ENCODE data around the gene RTTN.
"Not testable (repeated sequence)": the region's sequence is repeated elsewhere in the genome, so short reads cannot be mapped to it uniquely, and the experiment has no call there.

The RTTN gene

GRCh38 chr18:69985239-69985638, 220.2 kb downstream of the RTTN start:
- no peak for FAIRE-seq
- no peak for DNase-seq (ENCODE audit: insufficient read length, low spot score)

GRCh38 chr18:69982417-69982816, 223.1 kb downstream of the RTTN start:
- no peak for DNase-seq (ENCODE audit: insufficient read length, low spot score)
- FAIRE-seq, result no peak

GRCh38 chr18:69981948-69982347, 223.5 kb downstream of the RTTN start:
- DNase-seq (ENCODE audit: insufficient read length, low spot score), result no peak
- FAIRE-seq, result no peak

- no peak for DNase-seq (ENCODE audit: insufficient read length, low spot score)
These were observed 224.3 kb downstream of the RTTN start for GRCh38 chr18:69980982-69981804.

GRCh38 chr18:69980509-69980908, 225.0 kb downstream of the RTTN start:
- no peak for FAIRE-seq

More at GRCh38 chr18:69980982-69981804, 224.3 kb downstream of the RTTN start:
- no peak for FAIRE-seq

GRCh38 chr18:69978732-69979715, 226.5 kb downstream of the RTTN start:
- no peak for DNase-seq (ENCODE audit: insufficient read length, low spot score)
- FAIRE-seq, result no peak

More at GRCh38 chr18:69980509-69980908, 225.0 kb downstream of the RTTN start:
- no peak for DNase-seq (ENCODE audit: insufficient read length, low spot score)

GRCh38 chr18:69975294-69975693, 230.2 kb downstream of the RTTN start:
- FAIRE-seq; DNase-seq (ENCODE audit: insufficient read length, low spot score): not testable (repeated sequence)

GRCh38 chr18:69974365-69974764, 231.1 kb downstream of the RTTN start:
- DNase-seq (ENCODE audit: insufficient read length, low spot score), result no peak
- FAIRE-seq, result no peak

- no peak for FAIRE-seq
These were observed 236.0 kb downstream of the RTTN start for GRCh38 chr18:69969491-69969890.

GRCh38 chr18:69968039-69968438, 237.4 kb downstream of the RTTN start:
- DNase-seq (ENCODE audit: insufficient read length, low spot score) (no peak), FAIRE-seq (no peak)

More at GRCh38 chr18:69969491-69969890, 236.0 kb downstream of the RTTN start:
- DNase-seq (ENCODE audit: insufficient read length, low spot score), result no peak

GRCh38 chr18:69963196-69963595, 242.3 kb downstream of the RTTN start:
- FAIRE-seq (no peak), DNase-seq (ENCODE audit: insufficient read length, low spot score) (no peak)

GRCh38 chr18:69961718-69962117, 243.8 kb downstream of the RTTN start:
- no peak for DNase-seq (ENCODE audit: insufficient read length, low spot score)
- no peak for FAIRE-seq

GRCh38 chr18:69958422-69958821, 247.1 kb downstream of the RTTN start:
- DNase-seq (ENCODE audit: insufficient read length, low spot score) (no peak), FAIRE-seq (no peak)

- FAIRE-seq (no peak), DNase-seq (ENCODE audit: insufficient read length, low spot score) (no peak)
These were observed 247.7 kb downstream of the RTTN start for GRCh38 chr18:69957747-69958146.

- DNase-seq (ENCODE audit: insufficient read length, low spot score) (no peak), FAIRE-seq (no peak)
These were observed 248.5 kb downstream of the RTTN start for GRCh38 chr18:69956665-69957620.

- FAIRE-seq (no peak), DNase-seq (ENCODE audit: insufficient read length, low spot score) (no peak)
These were observed 249.4 kb downstream of the RTTN start for GRCh38 chr18:69956057-69956456.

GRCh38 chr18:69954719-69955480, 250.6 kb downstream of the RTTN start:
- no peak for FAIRE-seq

GRCh38 chr18:69953191-69953590, 252.3 kb downstream of the RTTN start:
- DNase-seq (ENCODE audit: insufficient read length, low spot score) (no peak), FAIRE-seq (no peak)

More at GRCh38 chr18:69954719-69955480, 250.6 kb downstream of the RTTN start:
- DNase-seq (ENCODE audit: insufficient read length, low spot score), result no peak
